HepG2 (cell line): Measurements from ENCODE around the gene CLASP1. TPM values are rescaled to one million over a fixed set of nuclear protein-coding genes. Genes with fewer than 3 reads are reported as not detected.

Experiments
- BRCA1 ChIP-seq: sonication (generic); formaldehyde crosslinking; IDR thresholded peaks from 2 replicates; pipeline ENCODE4 v1.4.0; 2020; ENCODE audit warnings: missing genetic modification reagents
- ELF1 ChIP-seq: sonication (generic); formaldehyde crosslinking; IDR thresholded peaks from 2 replicates; pipeline ENCODE4 v1.4.0; 2020; ENCODE audit warnings: missing genetic modification reagents
- FOXK1 ChIP-seq: sonication (generic); formaldehyde crosslinking; IDR thresholded peaks from 2 replicates; pipeline ENCODE4 v1.4.0; 2020; ENCODE audit warnings: low read depth, missing genetic modification reagents, borderline replicate concordance
- GFI1 ChIP-seq: sonication (generic); formaldehyde crosslinking; IDR thresholded peaks from 2 replicates; pipeline ENCODE4 v1.5.0; 2020; ENCODE audit warnings: missing genetic modification reagents, mild to moderate bottlenecking, borderline replicate concordance
- HNF4G ChIP-seq, 2 experiments: sonication (generic) in 1 of 2; formaldehyde crosslinking in 1 of 2; IDR thresholded peaks; 2 replicates each; pipeline versions ENCODE4 v1.4.0 to v1.6.1; 2011 to 2020; ENCODE audit warnings: borderline replicate concordance in 2 of 2, low read depth in 2 of 2, mild to moderate bottlenecking in 2 of 2, low read length in 1 of 2, missing genetic modification reagents in 1 of 2, moderate library complexity in 1 of 2
- HNRNPUL1 ChIP-seq: fragments of 200-400 bp; formaldehyde crosslinking; IDR thresholded peaks from 2 replicates; pipeline ENCODE4 v1.6.1; 2017; ENCODE audit warnings: low read depth, mild to moderate bottlenecking, low read length, moderate library complexity
- KMT2A ChIP-seq: sonication (generic); formaldehyde crosslinking; IDR thresholded peaks from 2 replicates; pipeline ENCODE4 v1.4.0; 2020; ENCODE audit warnings: missing genetic modification reagents
- NR2F1 ChIP-seq, 2 experiments: fragments of 450-650 bp in 1 of 2; formaldehyde crosslinking in 1 of 2; IDR thresholded peaks; 2 replicates each; pipeline versions ENCODE4 v1.5.0 to v1.6.1; 2016 to 2020; ENCODE audit warnings: mild to moderate bottlenecking in 1 of 2, missing compliant biosample characterization in 1 of 2, missing genetic modification reagents in 1 of 2, moderate library complexity in 1 of 2
- SATB2 ChIP-seq: sonication (generic); formaldehyde crosslinking; IDR thresholded peaks from 2 replicates; pipeline ENCODE4 v1.5.0; 2020; ENCODE audit warnings: missing genetic modification reagents
- SMAD1 ChIP-seq: sonication (generic); formaldehyde crosslinking; IDR thresholded peaks from 2 replicates; pipeline ENCODE4 v1.4.0; 2020; ENCODE audit warnings: missing genetic modification reagents, low read depth, mild to moderate bottlenecking, borderline replicate concordance
- SRSF1 ChIP-seq: fragments of 200-400 bp; formaldehyde crosslinking; optimal IDR thresholded peaks from 2 replicates; pipeline ENCODE3; 2017; ENCODE audit warnings: mild to moderate bottlenecking, low read depth, low read length, moderate library complexity
- TSC22D2 ChIP-seq: sonication (generic); formaldehyde crosslinking; IDR thresholded peaks from 2 replicates; pipeline ENCODE4 v1.5.1; 2020; ENCODE audit warnings: missing genetic modification reagents, mild to moderate bottlenecking, borderline replicate concordance
- ZFP36L2 ChIP-seq: sonication (generic); formaldehyde crosslinking; IDR thresholded peaks from 2 replicates; pipeline ENCODE4 v1.4.0; 2020; ENCODE audit warnings: missing genetic modification reagents
- polyA plus RNA-seq, 8 experiments: library from polyadenylated mRNA; depleted of rRNA in 3 of 8; stranded (reverse) in 7 of 8; unstranded in 1 of 8; fragments of >200 nt; fragmentation: Illumina TruSeq in 4 of 8; extraction: Trizol in 4 of 8; gene quantifications; 2 replicates each; pipeline versions ENCODE4 v1.2.1 to v1.2.3, GENCODE V29; 2011 to 2016; ENCODE audit warnings: low read depth in 4 of 8, missing spikeins in 1 of 8, mixed read lengths in 1 of 8; ENCODE audit not compliant: insufficient read depth in 1 of 8
- total RNA-seq, 5 experiments: library from RNA; depleted of rRNA; stranded (reverse); fragments of >200 nt; fragmentation: Illumina TruSeq; extraction: Trizol; gene quantifications; 2 replicates each; pipeline ENCODE4 v1.2.3, GENCODE V29; 2016; ENCODE audit warnings: low read depth in 1 of 5
- TF ChIP-seq, protein P1 (sequence below): sonication (generic); formaldehyde crosslinking; IDR thresholded peaks from 2 replicates; pipeline ENCODE4 v1.5.1; 2020; ENCODE audit warnings: missing genetic modification reagents, mild to moderate bottlenecking, borderline replicate concordance
- TF ChIP-seq, protein P2 (sequence below): IDR thresholded peaks from 2 replicates; pipeline ENCODE4 v1.4.0; 2020; ENCODE audit warnings: mild to moderate bottlenecking, missing genetic modification reagents
- TF ChIP-seq, protein P3 (sequence below): sonication (generic); formaldehyde crosslinking; IDR thresholded peaks from 2 replicates; pipeline ENCODE4 v1.8.0; 2022; ENCODE audit warnings: mild to moderate bottlenecking, missing genetic modification reagents, moderate library complexity
- TF ChIP-seq, protein P4 (sequence below): sonication (generic); formaldehyde crosslinking; conservative IDR thresholded peaks from 2 replicates; pipeline ENCODE4 v1.4.0; 2020; ENCODE audit warnings: mild to moderate bottlenecking, missing genetic modification reagents, moderate library complexity
- TF ChIP-seq, protein P5 (sequence below): sonication (generic); formaldehyde crosslinking; IDR thresholded peaks from 2 replicates; pipeline ENCODE4 v1.4.0; 2020; ENCODE audit warnings: mild to moderate bottlenecking, missing genetic modification reagents

CLASP1 gene
- total and polyA plus RNA-seq, 2 of the 13 experiments (the other 11 are each of a cell fraction or from before 2014, with no cell fraction given) = 11.7 to 47.9 TPM

DNA sequence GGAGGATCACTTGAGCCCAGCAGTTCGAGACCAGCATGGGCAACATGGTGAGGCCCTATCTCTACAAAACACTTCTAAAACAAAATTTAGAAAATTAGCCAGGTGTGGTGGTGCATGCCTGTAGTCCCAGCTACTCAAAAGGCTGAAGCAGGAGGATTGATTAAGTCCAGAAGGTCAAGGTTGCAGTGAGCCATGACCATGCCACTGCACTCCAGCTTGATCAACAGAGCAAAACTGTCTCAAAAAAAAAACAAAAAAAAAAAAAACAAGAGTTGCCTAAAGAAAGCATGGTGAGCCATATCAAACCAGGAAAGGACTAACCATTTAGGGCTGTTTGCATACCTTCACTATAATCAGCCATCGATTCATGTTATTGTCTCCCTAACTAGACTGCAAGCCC is 4.5 kb downstream of the CLASP1 start (continued):
- TF ChIP-seq, protein P1, sequence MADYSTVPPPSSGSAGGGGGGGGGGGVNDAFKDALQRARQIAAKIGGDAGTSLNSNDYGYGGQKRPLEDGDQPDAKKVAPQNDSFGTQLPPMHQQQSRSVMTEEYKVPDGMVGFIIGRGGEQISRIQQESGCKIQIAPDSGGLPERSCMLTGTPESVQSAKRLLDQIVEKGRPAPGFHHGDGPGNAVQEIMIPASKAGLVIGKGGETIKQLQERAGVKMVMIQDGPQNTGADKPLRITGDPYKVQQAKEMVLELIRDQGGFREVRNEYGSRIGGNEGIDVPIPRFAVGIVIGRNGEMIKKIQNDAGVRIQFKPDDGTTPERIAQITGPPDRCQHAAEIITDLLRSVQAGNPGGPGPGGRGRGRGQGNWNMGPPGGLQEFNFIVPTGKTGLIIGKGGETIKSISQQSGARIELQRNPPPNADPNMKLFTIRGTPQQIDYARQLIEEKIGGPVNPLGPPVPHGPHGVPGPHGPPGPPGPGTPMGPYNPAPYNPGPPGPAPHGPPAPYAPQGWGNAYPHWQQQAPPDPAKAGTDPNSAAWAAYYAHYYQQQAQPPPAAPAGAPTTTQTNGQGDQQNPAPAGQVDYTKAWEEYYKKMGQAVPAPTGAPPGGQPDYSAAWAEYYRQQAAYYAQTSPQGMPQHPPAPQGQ (CRISPR knock-in tag) = no peak
- TF ChIP-seq HNRNPUL1 (no peak), ZFP36L2 (no peak), SATB2 (no peak), GFI1 (CRISPR knock-in tag) (no peak), HNF4G (IDR thresholded peaks at IDR 0.05; ENCODE audit: borderline replicate concordance, low read depth, low read length) (0 out of 2 replicates have a peak, but pooled peaks have one; percentile 16), HNF4G (CRISPR knock-in tag; IDR thresholded peaks at IDR 0.05; ENCODE audit: borderline replicate concordance, low read depth) (no peak), NR2F1 (CRISPR knock-in tag; IDR thresholded peaks at IDR 0.05) (0 out of 4 replicates have a peak, but pooled peaks of 1 of the 2 experiments have one; percentile 39), BRCA1 (CRISPR knock-in tag) (no peak), TSC22D2 (CRISPR knock-in tag) (no peak), SRSF1 (no peak), KMT2A (CRISPR knock-in tag) (no peak; the same call in 1 of the 2 replicates), FOXK1 (CRISPR knock-in tag) (no peak), SMAD1 (CRISPR knock-in tag) (no peak), ELF1 (CRISPR knock-in tag) (no peak)
- TF ChIP-seq, protein P2, sequence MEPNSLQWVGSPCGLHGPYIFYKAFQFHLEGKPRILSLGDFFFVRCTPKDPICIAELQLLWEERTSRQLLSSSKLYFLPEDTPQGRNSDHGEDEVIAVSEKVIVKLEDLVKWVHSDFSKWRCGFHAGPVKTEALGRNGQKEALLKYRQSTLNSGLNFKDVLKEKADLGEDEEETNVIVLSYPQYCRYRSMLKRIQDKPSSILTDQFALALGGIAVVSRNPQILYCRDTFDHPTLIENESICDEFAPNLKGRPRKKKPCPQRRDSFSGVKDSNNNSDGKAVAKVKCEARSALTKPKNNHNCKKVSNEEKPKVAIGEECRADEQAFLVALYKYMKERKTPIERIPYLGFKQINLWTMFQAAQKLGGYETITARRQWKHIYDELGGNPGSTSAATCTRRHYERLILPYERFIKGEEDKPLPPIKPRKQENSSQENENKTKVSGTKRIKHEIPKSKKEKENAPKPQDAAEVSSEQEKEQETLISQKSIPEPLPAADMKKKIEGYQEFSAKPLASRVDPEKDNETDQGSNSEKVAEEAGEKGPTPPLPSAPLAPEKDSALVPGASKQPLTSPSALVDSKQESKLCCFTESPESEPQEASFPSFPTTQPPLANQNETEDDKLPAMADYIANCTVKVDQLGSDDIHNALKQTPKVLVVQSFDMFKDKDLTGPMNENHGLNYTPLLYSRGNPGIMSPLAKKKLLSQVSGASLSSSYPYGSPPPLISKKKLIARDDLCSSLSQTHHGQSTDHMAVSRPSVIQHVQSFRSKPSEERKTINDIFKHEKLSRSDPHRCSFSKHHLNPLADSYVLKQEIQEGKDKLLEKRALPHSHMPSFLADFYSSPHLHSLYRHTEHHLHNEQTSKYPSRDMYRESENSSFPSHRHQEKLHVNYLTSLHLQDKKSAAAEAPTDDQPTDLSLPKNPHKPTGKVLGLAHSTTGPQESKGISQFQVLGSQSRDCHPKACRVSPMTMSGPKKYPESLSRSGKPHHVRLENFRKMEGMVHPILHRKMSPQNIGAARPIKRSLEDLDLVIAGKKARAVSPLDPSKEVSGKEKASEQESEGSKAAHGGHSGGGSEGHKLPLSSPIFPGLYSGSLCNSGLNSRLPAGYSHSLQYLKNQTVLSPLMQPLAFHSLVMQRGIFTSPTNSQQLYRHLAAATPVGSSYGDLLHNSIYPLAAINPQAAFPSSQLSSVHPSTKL (CRISPR knock-in tag) = 0 out of 2 replicates have a peak, but pooled peaks have one; percentile 53
- TF ChIP-seq, protein P3, sequence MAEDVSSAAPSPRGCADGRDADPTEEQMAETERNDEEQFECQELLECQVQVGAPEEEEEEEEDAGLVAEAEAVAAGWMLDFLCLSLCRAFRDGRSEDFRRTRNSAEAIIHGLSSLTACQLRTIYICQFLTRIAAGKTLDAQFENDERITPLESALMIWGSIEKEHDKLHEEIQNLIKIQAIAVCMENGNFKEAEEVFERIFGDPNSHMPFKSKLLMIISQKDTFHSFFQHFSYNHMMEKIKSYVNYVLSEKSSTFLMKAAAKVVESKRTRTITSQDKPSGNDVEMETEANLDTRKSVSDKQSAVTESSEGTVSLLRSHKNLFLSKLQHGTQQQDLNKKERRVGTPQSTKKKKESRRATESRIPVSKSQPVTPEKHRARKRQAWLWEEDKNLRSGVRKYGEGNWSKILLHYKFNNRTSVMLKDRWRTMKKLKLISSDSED = no peak
- TF ChIP-seq, protein P4, sequence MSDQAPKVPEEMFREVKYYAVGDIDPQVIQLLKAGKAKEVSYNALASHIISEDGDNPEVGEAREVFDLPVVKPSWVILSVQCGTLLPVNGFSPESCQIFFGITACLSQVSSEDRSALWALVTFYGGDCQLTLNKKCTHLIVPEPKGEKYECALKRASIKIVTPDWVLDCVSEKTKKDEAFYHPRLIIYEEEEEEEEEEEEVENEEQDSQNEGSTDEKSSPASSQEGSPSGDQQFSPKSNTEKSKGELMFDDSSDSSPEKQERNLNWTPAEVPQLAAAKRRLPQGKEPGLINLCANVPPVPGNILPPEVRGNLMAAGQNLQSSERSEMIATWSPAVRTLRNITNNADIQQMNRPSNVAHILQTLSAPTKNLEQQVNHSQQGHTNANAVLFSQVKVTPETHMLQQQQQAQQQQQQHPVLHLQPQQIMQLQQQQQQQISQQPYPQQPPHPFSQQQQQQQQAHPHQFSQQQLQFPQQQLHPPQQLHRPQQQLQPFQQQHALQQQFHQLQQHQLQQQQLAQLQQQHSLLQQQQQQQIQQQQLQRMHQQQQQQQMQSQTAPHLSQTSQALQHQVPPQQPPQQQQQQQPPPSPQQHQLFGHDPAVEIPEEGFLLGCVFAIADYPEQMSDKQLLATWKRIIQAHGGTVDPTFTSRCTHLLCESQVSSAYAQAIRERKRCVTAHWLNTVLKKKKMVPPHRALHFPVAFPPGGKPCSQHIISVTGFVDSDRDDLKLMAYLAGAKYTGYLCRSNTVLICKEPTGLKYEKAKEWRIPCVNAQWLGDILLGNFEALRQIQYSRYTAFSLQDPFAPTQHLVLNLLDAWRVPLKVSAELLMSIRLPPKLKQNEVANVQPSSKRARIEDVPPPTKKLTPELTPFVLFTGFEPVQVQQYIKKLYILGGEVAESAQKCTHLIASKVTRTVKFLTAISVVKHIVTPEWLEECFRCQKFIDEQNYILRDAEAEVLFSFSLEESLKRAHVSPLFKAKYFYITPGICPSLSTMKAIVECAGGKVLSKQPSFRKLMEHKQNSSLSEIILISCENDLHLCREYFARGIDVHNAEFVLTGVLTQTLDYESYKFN (CRISPR knock-in tag) = peak; percentile 46
- TF ChIP-seq, protein P5, sequence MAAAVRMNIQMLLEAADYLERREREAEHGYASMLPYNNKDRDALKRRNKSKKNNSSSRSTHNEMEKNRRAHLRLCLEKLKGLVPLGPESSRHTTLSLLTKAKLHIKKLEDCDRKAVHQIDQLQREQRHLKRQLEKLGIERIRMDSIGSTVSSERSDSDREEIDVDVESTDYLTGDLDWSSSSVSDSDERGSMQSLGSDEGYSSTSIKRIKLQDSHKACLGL (CRISPR knock-in tag) = no peak
